H9 (cell line): ENCODE measurements around the gene WDR43. TPM values are rescaled to one million over a fixed set of nuclear protein-coding genes. Genes with fewer than 3 reads are reported as not detected.

Experiments used
- DNase-seq: peaks from one replicate; pipeline ENCODE4 v3.0.0-alpha.2; 2017
- H2AFZ ChIP-seq: one replicate; pipeline ENCODE4 v1.6.1; 2013; ENCODE audit warnings: mild to moderate bottlenecking, low read length, control low read depth, moderate library complexity
- H2AK5ac ChIP-seq: 2 replicates; pipeline ENCODE4 v1.6.1; 2013; ENCODE audit warnings: low read length, control low read depth, mixed read lengths; ENCODE audit not compliant: insufficient read length
- H2BK120ac ChIP-seq: one replicate; pipeline ENCODE4 v1.6.1; 2013; ENCODE audit warnings: low read depth, mild to moderate bottlenecking, low read length, control low read depth, inconsistent platforms; ENCODE audit not compliant: poor library complexity, severe bottlenecking
- H2BK12ac ChIP-seq: 2 replicates; pipeline ENCODE4 v1.6.1; 2013; ENCODE audit warnings: low read length, control low read depth, mixed read lengths, low read depth; ENCODE audit not compliant: insufficient read length
- H2BK15ac ChIP-seq: 2 replicates; pipeline ENCODE4 v1.6.1; 2013; ENCODE audit warnings: low read depth, low read length, control low read depth
- H2BK20ac ChIP-seq: one replicate; pipeline ENCODE4 v1.6.1; 2013; ENCODE audit warnings: low read depth, mild to moderate bottlenecking, low read length, control low read depth, inconsistent platforms; ENCODE audit not compliant: poor library complexity, severe bottlenecking
- H2BK5ac ChIP-seq: 2 replicates; pipeline ENCODE4 v1.6.1; 2013; ENCODE audit warnings: low read length, control low read depth, mixed read lengths; ENCODE audit not compliant: insufficient read length
- H3K14ac ChIP-seq: 2 replicates; pipeline ENCODE4 v1.6.1; 2013; ENCODE audit warnings: low read length, control low read depth; ENCODE audit not compliant: insufficient read depth
- H3K18ac ChIP-seq: 2 replicates; pipeline ENCODE4 v1.6.1; 2013; ENCODE audit warnings: low read depth, mild to moderate bottlenecking, mixed read lengths, low read length, control low read depth; ENCODE audit not compliant: insufficient read length
- H3K23ac ChIP-seq: 2 replicates; pipeline ENCODE4 v1.6.1; 2013; ENCODE audit warnings: low read length, control low read depth, mixed read lengths, low read depth; ENCODE audit not compliant: insufficient read length
- H3K23me2 ChIP-seq: 2 replicates; pipeline ENCODE4 v1.6.1; 2013; ENCODE audit warnings: low read depth, mild to moderate bottlenecking, mixed read lengths, low read length, control low read depth; ENCODE audit not compliant: insufficient read length, poor library complexity, severe bottlenecking
- H3K27ac ChIP-seq: 2 replicates; pipeline ENCODE4 v1.5.1; 2013; ENCODE audit warnings: low read length, control low read depth, mixed read lengths, low read depth; ENCODE audit not compliant: insufficient read length
- H3K27me3 ChIP-seq: 2 replicates; pipeline ENCODE4 v1.6.1; 2013; ENCODE audit warnings: low read length, control low read depth, inconsistent platforms; ENCODE audit not compliant: insufficient read depth
- H3K4ac ChIP-seq: 2 replicates; pipeline ENCODE4 v1.6.1; 2013; ENCODE audit warnings: low read depth, mild to moderate bottlenecking, control low read depth, inconsistent platforms, low read length, moderate library complexity
- H3K4me1 ChIP-seq: 2 replicates; pipeline ENCODE4 v1.6.1; 2013; ENCODE audit warnings: low read length, control low read depth, inconsistent platforms; ENCODE audit not compliant: insufficient read depth
- H3K4me2 ChIP-seq: 2 replicates; pipeline ENCODE4 v1.6.1; 2013; ENCODE audit warnings: low read length, control low read depth, mixed read lengths; ENCODE audit not compliant: insufficient read length, insufficient read depth
- H3K56ac ChIP-seq: 2 replicates; pipeline ENCODE4 v1.6.1; 2013; ENCODE audit warnings: low read depth, mild to moderate bottlenecking, mixed read lengths, low read length, control low read depth; ENCODE audit not compliant: insufficient read length
- H3K79me1 ChIP-seq: 2 replicates; pipeline ENCODE4 v1.6.1; 2013; ENCODE audit warnings: low read depth, mild to moderate bottlenecking, moderate library complexity, low read length, control low read depth, inconsistent platforms; ENCODE audit not compliant: insufficient read depth, poor library complexity, severe bottlenecking
- H3K79me2 ChIP-seq: 2 replicates; pipeline ENCODE4 v1.6.1; 2013; ENCODE audit warnings: low read length, control low read depth, inconsistent platforms; ENCODE audit not compliant: insufficient read depth
- H3K9ac ChIP-seq: 2 replicates; pipeline ENCODE4 v1.6.1; 2013; ENCODE audit warnings: low read length, control low read depth, mixed read lengths; ENCODE audit not compliant: insufficient read length; ENCODE audit errors: extremely low read depth
- H3K9me3 ChIP-seq: one replicate; pipeline ENCODE4 v1.6.1; 2013; ENCODE audit warnings: low read depth, low read length, inconsistent platforms; ENCODE audit not compliant: control insufficient read depth
- H3T11ph ChIP-seq: one replicate; pipeline ENCODE4 v1.6.1; 2013; ENCODE audit warnings: mild to moderate bottlenecking, low read length, control low read depth, inconsistent platforms
- H4K20me1 ChIP-seq: one replicate; pipeline ENCODE4 v1.6.1; 2013; ENCODE audit not compliant: control insufficient read depth, insufficient read length, insufficient read depth
- H4K5ac ChIP-seq: 2 replicates; pipeline ENCODE4 v1.6.1; 2013; ENCODE audit warnings: low read depth, mild to moderate bottlenecking, mixed read lengths, low read length, control low read depth; ENCODE audit not compliant: insufficient read length
- H4K8ac ChIP-seq: replicated peaks from 2 replicates; pipeline ENCODE4 v1.6.1; 2013; ENCODE audit warnings: low read length, control low read depth, mixed read lengths, low read depth; ENCODE audit not compliant: insufficient read length
- H4K91ac ChIP-seq: 2 replicates; pipeline ENCODE4 v1.6.1; 2013; ENCODE audit warnings: low read depth, mild to moderate bottlenecking, moderate library complexity, mixed read lengths, low read length, control low read depth; ENCODE audit not compliant: insufficient read length
- H3K27ac Mint-ChIP-seq, 3 experiments: 2 replicates in 2 of 3; 3 replicates in 1 of 3; pipeline ENCODE4 v1.8.0; 2020 to 2021; ENCODE audit warnings: mixed read lengths in 3 of 3, mild to moderate bottlenecking in 1 of 3, moderate library complexity in 1 of 3
- H3K27me3 Mint-ChIP-seq: 2 replicates; pipeline ENCODE4 v1.8.0; 2021; ENCODE audit warnings: low read depth, mild to moderate bottlenecking, moderate library complexity, mixed read lengths
- H3K36me3 Mint-ChIP-seq, 3 experiments: 2 replicates in 2 of 3; 3 replicates in 1 of 3; pipeline ENCODE4 v1.8.0; 2020 to 2021; ENCODE audit warnings: low read depth in 3 of 3, mixed read lengths in 3 of 3; ENCODE audit not compliant: insufficient read depth in 1 of 3
- H3K4me1 Mint-ChIP-seq, 2 experiments: 2 replicates each; pipeline ENCODE4 v1.8.0; 2020; ENCODE audit warnings: mixed read lengths in 2 of 2
- H3K4me3 Mint-ChIP-seq, 2 experiments: 2 replicates in 1 of 2; 3 replicates in 1 of 2; pipeline ENCODE4 v1.8.0; 2020 to 2021; ENCODE audit warnings: mild to moderate bottlenecking in 2 of 2, mixed read lengths in 2 of 2, moderate library complexity in 1 of 2
- H3K9me3 Mint-ChIP-seq, 2 experiments: 2 replicates in 1 of 2; 3 replicates in 1 of 2; pipeline ENCODE4 v1.8.0; 2020; ENCODE audit warnings: mild to moderate bottlenecking in 2 of 2, mixed read lengths in 2 of 2, moderate library complexity in 1 of 2
- CTCF ChIP-seq: fragments of 200-600 bp; sonication (generic); conservative IDR thresholded peaks from 3 replicates; pipeline ENCODE4 v1.8.0; 2021; ENCODE audit warnings: antibody characterized with exemption, mild to moderate bottlenecking
- WGBS: extraction: QIAGEN DNeasy Blood & Tissue Kit; methylation state at CpG from one replicate; pipeline ENCODE4 v1.1.7; 2013; ENCODE audit warnings: missing lambda C conversion rate, low lambda C conversion rate, mixed read lengths; ENCODE audit not compliant: insufficient read length; ENCODE audit errors: extremely low coverage; 5-methylcytosine and 5-hydroxymethylcytosine counted together
- total RNA-seq: library from RNA; stranded (reverse); gene quantifications from 2 replicates; pipeline ENCODE4 v1.2.1, GENCODE V29; 2021

WDR43 gene
- total RNA-seq, 1 experiment from 2014 or later, result 186 TPM

GRCh38 chr2:28927469-28927868 lies 33.0 kb downstream of the WDR43 start:
- no peak overlapping the region for H3T11ph ChIP-seq
- H3K79me1 ChIP-seq, result peaks cover 11% of the 10 kb centered on the region
- H2BK20ac ChIP-seq, result no peak overlapping the region
- no peaks in the 10 kb centered on the region for H3K9me3 ChIP-seq
- H2BK5ac ChIP-seq, result no peak overlapping the region
- no peaks in the 10 kb centered on the region for H3K23me2 ChIP-seq
- DNase-seq, result no peak
- H3K27me3 ChIP-seq, result no peaks in the 10 kb centered on the region
- no peak overlapping the region for H3K18ac ChIP-seq
- no CpG with 5 or more reads among the region's 2 CpGs for WGBS
- no peaks in the 10 kb centered on the region for H3K9me3 Mint-ChIP-seq
- no peak overlapping the region for H3K27ac ChIP-seq
- H2BK120ac ChIP-seq, result no peak overlapping the region
- H3K27me3 Mint-ChIP-seq, result no peaks in the 10 kb centered on the region
- no peak overlapping the region for H4K91ac ChIP-seq
- no peak overlapping the region for H2AFZ ChIP-seq
- H3K4ac ChIP-seq, result no peak overlapping the region
- H4K8ac ChIP-seq, result no peak overlapping the region
- peaks cover 57 to 97% (median 96%) of the 10 kb centered on the region in 3 experiments for H3K36me3 Mint-ChIP-seq
- 0 out of 2 replicates have a peak, but pooled peaks cover 2% of the 10 kb centered on the region for H3K79me2 ChIP-seq
- no peak overlapping the region for H3K9ac ChIP-seq
- H4K5ac ChIP-seq, result no peak overlapping the region
- H3K4me3 Mint-ChIP-seq, result no peak overlapping the region
- no peak overlapping the region for H2BK15ac ChIP-seq
- peak overlapping the region in 1 of 3 experiments; percentile 60; a peak in 1 of 7 replicates for H3K27ac Mint-ChIP-seq
- no peak overlapping the region for H3K4me2 ChIP-seq
- H2AK5ac ChIP-seq, result no peak overlapping the region
- no peaks in the 10 kb centered on the region for H3K4me1 ChIP-seq
- H3K23ac ChIP-seq, result no peak overlapping the region
- H4K20me1 ChIP-seq, result no peaks in the 10 kb centered on the region
- H3K4me1 Mint-ChIP-seq, result no peaks in the 10 kb centered on the region
- no peak overlapping the region for H2BK12ac ChIP-seq
- TF ChIP-seq CTCF, result no peak
- H3K14ac ChIP-seq, result no peak overlapping the region
- no peak overlapping the region for H3K56ac ChIP-seq
